PC-3 (cell line): ENCODE measurements around the gene ADCY3. TPM values are rescaled to one million over a fixed set of nuclear protein-coding genes. Genes with fewer than 3 reads are reported as not detected.

ENCODE experiments used
- ATAC-seq: fragments of 200-7000 bp; cut with Tn5 transposase; 2 replicates; pipeline ENCODE4 v1.9.1; 2020; ENCODE audit warnings: mild to moderate bottlenecking, moderate library complexity
- BruUV-seq: library from RNA; stranded (reverse); fragments of 400-500 nt; replicated peaks from 2 replicates; lab custom pipeline; 2021; lab: Mats Ljungman, UMichigan
- CTCF ChIA-PET: fragments of 300-600 bp; sonication (Branson Sonifier 250); formaldehyde crosslinking; loops from one replicate; lab custom pipeline; 2022; ENCODE audit warnings: antibody characterized with exemption; lab: Charles Lee
- POLR2A ChIA-PET: fragments of 300-600 bp; sonication (Branson Sonifier 250); formaldehyde crosslinking; loops from one replicate; lab custom pipeline; 2022; ENCODE audit warnings: antibody characterized with exemption; ENCODE audit not compliant: unreplicated experiment; lab: Charles Lee
- DNase-seq: peaks from one replicate; pipeline ENCODE4 v3.0.0-alpha.2; 2015
- H2AFZ ChIP-seq: fragments of 300-600 bp; sonication (generic); 2 replicates; pipeline ENCODE4 v1.6.0; 2016; ENCODE audit warnings: antibody characterized with exemption, low read length
- H3F3A ChIP-seq: fragments of 300-600 bp; sonication (generic); one replicate; pipeline ENCODE4 v1.6.0; 2017; ENCODE audit warnings: antibody characterized with exemption, low read length, control low read depth, mild to moderate bottlenecking; ENCODE audit not compliant: unreplicated experiment
- H3K27ac ChIP-seq: fragments of 300-600 bp; sonication (generic); 2 replicates; pipeline ENCODE4 v1.5.1; 2016; ENCODE audit warnings: mild to moderate bottlenecking, low read length
- H3K27me3 ChIP-seq: fragments of 300-600 bp; sonication (generic); 2 replicates; pipeline ENCODE4 v1.6.1; 2016; ENCODE audit warnings: low read length, mixed read lengths
- H3K36me3 ChIP-seq: fragments of 300-600 bp; sonication (generic); 2 replicates; pipeline ENCODE4 v1.6.1; 2016; ENCODE audit warnings: low read depth, mixed run types, low read length, mixed read lengths
- H3K4me1 ChIP-seq: fragments of 300-600 bp; sonication (generic); 2 replicates; pipeline ENCODE4 v1.5.1; 2016; ENCODE audit warnings: low read length; ENCODE audit not compliant: insufficient read depth
- H3K4me2 ChIP-seq: fragments of 300-600 bp; sonication (generic); 2 replicates; pipeline ENCODE4 v1.6.0; 2016; ENCODE audit warnings: low read length
- H3K4me3 ChIP-seq: fragments of 300-600 bp; sonication (generic); 2 replicates; pipeline ENCODE4 v1.5.1; 2016; ENCODE audit warnings: mild to moderate bottlenecking, low read length, mixed read lengths
- H3K79me2 ChIP-seq: fragments of 300-600 bp; sonication (generic); 2 replicates; pipeline ENCODE4 v1.6.1; 2017; ENCODE audit warnings: low read length, mixed read lengths
- H3K9ac ChIP-seq: fragments of 300-600 bp; sonication (generic); 2 replicates; pipeline ENCODE4 v1.6.0; 2016; ENCODE audit warnings: mild to moderate bottlenecking, low read length
- H3K9me2 ChIP-seq: fragments of 300-600 bp; sonication (generic); replicated peaks from 2 replicates; pipeline ENCODE4 v1.6.1; 2016; ENCODE audit warnings: mixed run types, low read length, mixed read lengths
- H3K9me3 ChIP-seq: fragments of 300-600 bp; sonication (generic); 2 replicates; pipeline ENCODE4 v1.6.1; 2016; ENCODE audit warnings: low read length, mixed read lengths
- H4K20me1 ChIP-seq: fragments of 300-600 bp; sonication (generic); 2 replicates; pipeline ENCODE4 v1.6.1; 2016; ENCODE audit warnings: low read length, mixed read lengths
- EZH2 ChIP-seq: fragments of 300-600 bp; sonication (generic); IDR thresholded peaks from one replicate; pipeline ENCODE4 v1.6.1; 2017; ENCODE audit warnings: antibody characterized with exemption, mild to moderate bottlenecking, low read length; ENCODE audit not compliant: unreplicated experiment
- EZH2phosphoT487 ChIP-seq: fragments of 300-600 bp; sonication (generic); IDR thresholded peaks from 2 replicates; pipeline ENCODE4 v1.6.1; 2018; ENCODE audit warnings: mild to moderate bottlenecking, antibody characterized with exemption, low read length, borderline replicate concordance
- intact Hi-C: fragments of 100-400 bp; cut with micrococcal nuclease; formaldehyde crosslinking; loops from 2 replicates; pipeline ENCODE4 v1.9.0; 2023
- total RNA-seq: library from RNA; depleted of rRNA; stranded (reverse); fragments of >200 nt; gene quantifications from 2 replicates; pipeline ENCODE4 v1.2.3, GENCODE V29; 2014
- TF ChIP-seq, protein P1 (sequence below): fragments of 300-600 bp; sonication (generic); conservative IDR thresholded peaks from 2 replicates; pipeline ENCODE4 v1.5.1; 2017; ENCODE audit warnings: antibody characterized with exemption, low read depth, mild to moderate bottlenecking, low read length

ADCY3 gene
- total RNA-seq, 1 experiment from 2014 or later = 52.0 TPM

DNA sequence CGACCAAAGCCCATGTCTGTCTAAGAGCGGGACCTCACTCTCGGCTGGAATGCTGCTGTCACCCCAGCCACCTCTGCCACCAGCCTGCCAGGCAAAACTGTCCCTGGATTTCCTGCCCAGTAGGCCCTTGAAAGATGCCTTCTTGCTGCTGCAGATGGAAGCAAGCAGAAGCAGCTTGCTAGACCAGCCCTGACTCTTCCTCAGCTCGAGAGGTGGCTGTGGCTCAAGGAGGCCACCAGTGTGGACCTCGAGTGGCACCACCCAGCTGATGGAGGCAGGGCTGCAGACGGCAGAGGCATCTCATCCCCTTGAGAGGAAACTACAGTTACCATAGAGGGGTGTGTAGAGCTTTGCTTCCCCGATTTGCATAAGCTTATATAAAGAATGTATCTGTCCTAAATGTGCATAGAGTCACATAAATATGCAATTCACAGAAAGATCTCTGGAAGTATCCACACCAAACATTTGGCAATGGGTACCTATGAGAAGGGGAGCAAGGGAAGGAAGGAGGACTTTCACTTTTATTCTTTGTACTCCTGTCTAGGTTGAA is 20.6 kb downstream of the ADCY3 start:
- Histone ChIP-seq H3K27ac (no peak overlapping the region), H3K36me3 (peaks cover 13% of the 10 kb centered on the region), H3K4me2 (no peak overlapping the region), H3K9me2 (no peaks in the 10 kb centered on the region), H4K20me1 (no peaks in the 10 kb centered on the region), H3K9ac (no peak overlapping the region), H2AFZ (no peak overlapping the region), H3F3A (peaks cover 3% of the 10 kb centered on the region), H3K9me3 (peaks cover 3% of the 10 kb centered on the region), H3K4me3 (no peak overlapping the region), H3K4me1 (no peaks in the 10 kb centered on the region), H3K79me2 (no peaks in the 10 kb centered on the region), H3K27me3 (no peaks in the 10 kb centered on the region)
- ChIA-PET CTCF (no interaction called here), POLR2A (interaction anchor here (0.6 kb wide), 1 partner anchor 788 kb away, joined by 7 read pairs; no protein-coding TSS in a partner anchor)
- DNase-seq (no peak), ATAC-seq (no peak)
- no peak for TF ChIP-seq EZH2phosphoT487
- no peak for TF ChIP-seq EZH2
- TF ChIP-seq, protein P1, sequence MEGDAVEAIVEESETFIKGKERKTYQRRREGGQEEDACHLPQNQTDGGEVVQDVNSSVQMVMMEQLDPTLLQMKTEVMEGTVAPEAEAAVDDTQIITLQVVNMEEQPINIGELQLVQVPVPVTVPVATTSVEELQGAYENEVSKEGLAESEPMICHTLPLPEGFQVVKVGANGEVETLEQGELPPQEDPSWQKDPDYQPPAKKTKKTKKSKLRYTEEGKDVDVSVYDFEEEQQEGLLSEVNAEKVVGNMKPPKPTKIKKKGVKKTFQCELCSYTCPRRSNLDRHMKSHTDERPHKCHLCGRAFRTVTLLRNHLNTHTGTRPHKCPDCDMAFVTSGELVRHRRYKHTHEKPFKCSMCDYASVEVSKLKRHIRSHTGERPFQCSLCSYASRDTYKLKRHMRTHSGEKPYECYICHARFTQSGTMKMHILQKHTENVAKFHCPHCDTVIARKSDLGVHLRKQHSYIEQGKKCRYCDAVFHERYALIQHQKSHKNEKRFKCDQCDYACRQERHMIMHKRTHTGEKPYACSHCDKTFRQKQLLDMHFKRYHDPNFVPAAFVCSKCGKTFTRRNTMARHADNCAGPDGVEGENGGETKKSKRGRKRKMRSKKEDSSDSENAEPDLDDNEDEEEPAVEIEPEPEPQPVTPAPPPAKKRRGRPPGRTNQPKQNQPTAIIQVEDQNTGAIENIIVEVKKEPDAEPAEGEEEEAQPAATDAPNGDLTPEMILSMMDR = no peak
- intact Hi-C loops = no loop called here
- BruUV-seq = no TSS peak

DNA sequence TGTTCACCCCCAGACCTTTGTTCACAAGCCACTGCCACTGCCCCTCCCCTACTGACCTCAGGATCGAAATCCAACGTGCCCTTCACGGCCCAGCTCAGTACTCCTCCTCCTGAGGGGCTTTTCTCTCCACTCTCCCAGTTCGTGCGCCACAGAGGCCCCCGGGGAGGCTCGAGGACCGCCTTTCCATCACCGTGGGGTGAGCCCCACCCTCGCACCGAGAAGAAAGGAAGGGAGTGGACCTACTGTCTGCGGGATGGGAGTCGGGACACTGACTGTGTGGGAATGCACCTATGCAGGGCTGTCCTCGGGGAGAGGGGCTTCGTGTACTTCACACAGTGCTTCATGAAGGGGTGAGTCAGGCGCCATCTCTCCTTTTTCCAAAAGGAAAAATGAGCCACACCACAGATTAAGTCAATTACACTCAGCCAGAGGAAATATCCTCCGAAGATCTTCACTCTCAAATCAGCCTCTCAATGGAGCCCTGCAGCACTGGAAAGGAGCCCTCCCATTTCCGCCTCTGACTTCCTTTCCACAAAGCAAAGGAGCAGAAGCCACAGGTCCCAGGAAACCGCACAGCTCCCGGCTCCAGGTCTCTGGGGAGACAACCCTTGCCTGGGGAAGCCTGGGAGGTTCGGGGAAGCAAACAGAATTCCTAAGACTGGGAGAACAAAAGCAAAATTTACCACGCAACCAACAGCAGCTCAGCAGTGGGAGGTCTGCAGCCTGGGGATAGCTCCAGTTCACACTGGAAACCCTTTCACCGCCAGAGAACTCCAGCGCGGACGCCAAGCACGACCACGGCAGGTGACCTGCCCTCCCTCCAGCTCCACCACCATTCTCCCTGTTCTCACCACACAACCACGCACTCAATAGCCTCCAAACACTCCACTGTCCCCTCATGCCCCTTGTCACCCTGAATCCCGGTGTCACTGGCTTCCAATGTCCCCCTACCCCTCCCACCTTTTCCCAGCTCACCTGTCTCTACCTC is 21.6 kb downstream of the ADCY3 start:
- ATAC-seq (no peak), DNase-seq (no peak)
- Histone ChIP-seq H3K27ac (no peak overlapping the region), H3K4me2 (no peak overlapping the region), H3K27me3 (no peaks in the 10 kb centered on the region), H3K4me1 (peaks cover 5% of the 10 kb centered on the region; the same call in 1 of the 2 replicates), H3K9me2 (no peaks in the 10 kb centered on the region), H3K36me3 (peaks cover 14% of the 10 kb centered on the region), H3K79me2 (no peaks in the 10 kb centered on the region), H3K4me3 (no peak overlapping the region), H2AFZ (no peak overlapping the region), H3K9ac (no peak overlapping the region), H3K9me3 (peaks cover 3% of the 10 kb centered on the region), H3F3A (peaks cover 6% of the 10 kb centered on the region), H4K20me1 (no peaks in the 10 kb centered on the region)
- TF ChIP-seq EZH2phosphoT487 = no peak
- TF ChIP-seq, protein P1 = no peak
- TF ChIP-seq EZH2 = no peak
- ChIA-PET POLR2A (no interaction called here), CTCF (no interaction called here)
- intact Hi-C loops = no loop called here
- no TSS peak for BruUV-seq
